GM18867 (cell line): ENCODE data around the gene EXOSC7.

Experiments
- ATAC-seq: cut with Tn5 transposase; IDR thresholded peaks from one replicate; pipeline ENCODE4 v1.9.1; 2021; ENCODE audit warnings: mild to moderate bottlenecking, moderate library complexity; ENCODE audit not compliant: unreplicated experiment

The EXOSC7 gene

GRCh38 chr3:44992555-44993470 lies 16.8 kb downstream of the EXOSC7 start:
- ATAC-seq = no peak

GRCh38 chr3:44993471-44994205 lies 17.6 kb downstream of the EXOSC7 start:
- ATAC-seq = no peak

GRCh38 chr3:44995142-44995770 lies 19.2 kb downstream of the EXOSC7 start:
- no peak for ATAC-seq

GRCh38 chr3:44996556-44996969 lies 20.5 kb downstream of the EXOSC7 start:
- no peak for ATAC-seq

GRCh38 chr3:44999782-45000181 lies 23.7 kb downstream of the EXOSC7 start:
- no peak for ATAC-seq

GRCh38 chr3:45000823-45001222 lies 24.8 kb downstream of the EXOSC7 start:
- no peak for ATAC-seq

GRCh38 chr3:45001738-45002137 lies 25.7 kb downstream of the EXOSC7 start:
- no peak for ATAC-seq

GRCh38 chr3:45002139-45002660 lies 26.2 kb downstream of the EXOSC7 start:
- no peak for ATAC-seq

- no peak for ATAC-seq
Observed at GRCh38 chr3:45002720-45003119, 26.7 kb downstream of the EXOSC7 start.

GRCh38 chr3:45003406-45003805 lies 27.4 kb downstream of the EXOSC7 start:
- ATAC-seq = no peak

GRCh38 chr3:45003859-45004258 lies 27.8 kb downstream of the EXOSC7 start:
- no peak for ATAC-seq

GRCh38 chr3:45007091-45007490 lies 31.0 kb downstream of the EXOSC7 start:
- ATAC-seq = no peak

- no peak for ATAC-seq
Observed at GRCh38 chr3:45008117-45008516, 32.1 kb downstream of the EXOSC7 start.

GRCh38 chr3:45009868-45010267 lies 33.8 kb downstream of the EXOSC7 start:
- no peak for ATAC-seq

- no peak for ATAC-seq
Observed at GRCh38 chr3:45010811-45011333, 34.8 kb downstream of the EXOSC7 start.

GRCh38 chr3:45011756-45012508 lies 35.9 kb downstream of the EXOSC7 start:
- no peak for ATAC-seq

- ATAC-seq = no peak
Observed at GRCh38 chr3:45012577-45012976, 36.5 kb downstream of the EXOSC7 start.

- ATAC-seq = no peak
Observed at GRCh38 chr3:45016916-45017315, 40.9 kb downstream of the EXOSC7 start.

GRCh38 chr3:45017821-45018220 lies 41.8 kb downstream of the EXOSC7 start:
- ATAC-seq = no peak

GRCh38 chr3:45020534-45020933 lies 44.5 kb downstream of the EXOSC7 start:
- ATAC-seq = no peak
